Fibroblast of peridontal ligament (primary cell): ENCODE data around the gene SLC25A26.

ENCODE experiments used
- DNase-seq: peaks from one replicate; pipeline ENCODE4 v3.0.0-alpha.2; 2010; ENCODE audit errors: extremely low read depth

SLC25A26 gene

GRCh38 chr3:66227051-66227450 lies 6.2 kb downstream of the SLC25A26 start:
- no peak for DNase-seq

- peak; percentile 62 for DNase-seq
These were observed 7.1 kb downstream of the SLC25A26 start for GRCh38 chr3:66227915-66228314.

GRCh38 chr3:66228707-66229106 lies 7.9 kb downstream of the SLC25A26 start:
- peak; percentile 49 for DNase-seq

- DNase-seq: no peak
These were observed 9.1 kb downstream of the SLC25A26 start for GRCh38 chr3:66229931-66230330.

- DNase-seq: no peak
These were observed 12.2 kb downstream of the SLC25A26 start for GRCh38 chr3:66233033-66233432.

GRCh38 chr3:66236281-66236680 lies 15.5 kb downstream of the SLC25A26 start:
- peak; percentile 43 for DNase-seq

GRCh38 chr3:66237552-66237951 lies 16.8 kb downstream of the SLC25A26 start:
- peak; percentile 16 for DNase-seq

- no peak for DNase-seq
These were observed 18.8 kb downstream of the SLC25A26 start for GRCh38 chr3:66239513-66240123.

GRCh38 chr3:66241466-66241865 lies 20.7 kb downstream of the SLC25A26 start:
- no peak for DNase-seq

GRCh38 chr3:66242788-66243464 lies 22.1 kb downstream of the SLC25A26 start:
- DNase-seq: no peak

- DNase-seq: no peak
These were observed 27.8 kb downstream of the SLC25A26 start for GRCh38 chr3:66248641-66249040.

- DNase-seq: peak; percentile 79
These were observed 33.2 kb downstream of the SLC25A26 start for GRCh38 chr3:66253790-66254620.

GRCh38 chr3:66255865-66256264 lies 35.1 kb downstream of the SLC25A26 start:
- peak; percentile 32 for DNase-seq

- peak; percentile 35 for DNase-seq
These were observed 36.0 kb downstream of the SLC25A26 start for GRCh38 chr3:66256806-66257205.

- no peak for DNase-seq
These were observed 38.9 kb downstream of the SLC25A26 start for GRCh38 chr3:66259566-66260255.

GRCh38 chr3:66260431-66260830 lies 39.6 kb downstream of the SLC25A26 start:
- DNase-seq: no peak

- no peak for DNase-seq
These were observed 40.6 kb downstream of the SLC25A26 start for GRCh38 chr3:66261355-66261754.

GRCh38 chr3:66265649-66266048 lies 44.8 kb downstream of the SLC25A26 start:
- no peak for DNase-seq

- DNase-seq: no peak
These were observed 45.8 kb downstream of the SLC25A26 start for GRCh38 chr3:66266551-66266950.

GRCh38 chr3:66267031-66267430 lies 46.2 kb downstream of the SLC25A26 start:
- no peak for DNase-seq

- DNase-seq: no peak
These were observed 47.1 kb downstream of the SLC25A26 start for GRCh38 chr3:66267906-66268305.

- no peak for DNase-seq
These were observed 48.1 kb downstream of the SLC25A26 start for GRCh38 chr3:66268864-66269263.
